Lower lobe of right lung (tissue), 2 donors: ENCODE results near the gene PATE3. TPM values are rescaled to one million over a fixed set of nuclear protein-coding genes. Genes with fewer than 3 reads are reported as not detected.

ENCODE experiments used
- ATAC-seq, 2 donors: fragments of 200-7000 bp; cut with Tn5 transposase; one replicate each; pipeline ENCODE4 v1.9.1; 2020 to 2022; ENCODE audit warnings: mild to moderate bottlenecking in 2 of 2, moderate library complexity in 2 of 2
- DNase-seq: peaks from one replicate; pipeline ENCODE4 v3.0.0-alpha.2; 2020
- H3K27ac ChIP-seq: fragments of 200-600 bp; one replicate; pipeline ENCODE4 v1.8.0; 2022
- H3K27me3 ChIP-seq: fragments of 200-600 bp; one replicate; pipeline ENCODE4 v1.8.0; 2022; ENCODE audit warnings: low read depth
- H3K36me3 ChIP-seq: fragments of 200-600 bp; one replicate; pipeline ENCODE4 v1.8.0; 2022; ENCODE audit warnings: mild to moderate bottlenecking
- H3K4me1 ChIP-seq: fragments of 200-600 bp; one replicate; pipeline ENCODE4 v1.8.0; 2022
- H3K4me3 ChIP-seq: fragments of 200-600 bp; one replicate; pipeline ENCODE4 v1.8.0; 2022; ENCODE audit warnings: mild to moderate bottlenecking
- H3K9me3 ChIP-seq: fragments of 200-600 bp; one replicate; pipeline ENCODE4 v1.8.0; 2022
- CTCF ChIP-seq: fragments of 200-600 bp; IDR thresholded peaks from one replicate; pipeline ENCODE4 v1.8.0; 2022; ENCODE audit warnings: antibody characterized with exemption, mild to moderate bottlenecking
- intact Hi-C: fragments of 100-400 bp; cut with DNase I; formaldehyde crosslinking; loops from one replicate; pipeline ENCODE4 v1.11.0; 2022
- total RNA-seq: library from RNA; stranded (reverse); fragmentation: NEBNext Ultra II Directional; extraction: Animal tissue kit (Norgen Biotek cat#: 25700); gene quantifications from one replicate; pipeline ENCODE4 v1.2.1, GENCODE V29; 2021
- donor health status: DM: no; HTN: yes; CAD: no; lungs with severe emphysema.

The PATE3 gene
- total RNA-seq, 1 donor from 2014 or later: not detected

GRCh38 chr11:125833016-125833415, 45.1 kb downstream of the PATE3 start, which contains the start of gene PATE4:
Gene PATE4, plus strand, starts transcription at chr11:125833316. Its CDS starts 44 bp downstream, at chr11:125833360.
- H3K4me1 ChIP-seq: no peaks in the 10 kb centered on the region
- intact Hi-C loops: no loop called here
- H3K4me3 ChIP-seq: no peak within 1 kb of the TSS
- H3K36me3 ChIP-seq: no peaks in the 10 kb centered on the region
- H3K27me3 ChIP-seq: no peaks in the 10 kb centered on the region
- no peak for ATAC-seq
- no peak for TF ChIP-seq CTCF
- no peak for DNase-seq
- no peak within 1 kb of the TSS for H3K27ac ChIP-seq
- peaks cover 6% of the 10 kb centered on the region for H3K9me3 ChIP-seq

- Histone ChIP-seq H3K9me3 (peaks cover 6% of the 10 kb centered on the region), H3K4me3 (no peak overlapping the region), H3K27ac (no peak overlapping the region), H3K36me3 (no peaks in the 10 kb centered on the region), H3K27me3 (no peaks in the 10 kb centered on the region), H3K4me1 (no peaks in the 10 kb centered on the region)
- DNase-seq (no peak), ATAC-seq (no peak)
- intact Hi-C loops: no loop called here
- TF ChIP-seq CTCF: no peak
Observed at GRCh38 chr11:125835748-125836147, 47.8 kb downstream of the PATE3 start.

Other genes with a start within 250 kb of the PATE3 start
- 56.8 TPM for gene EI24, start 218.7 kb upstream of the PATE3 start, total RNA-seq
- gene STT3A, start 195.3 kb upstream of the PATE3 start, total RNA-seq: 101 TPM
- gene CHEK1, start 163.0 kb upstream of the PATE3 start, total RNA-seq: 3.5 TPM
- not detected for gene ACRV1, start 107.3 kb upstream of the PATE3 start, total RNA-seq
- not detected for gene PATE1, start 41.8 kb upstream of the PATE3 start, total RNA-seq
- not detected for gene PATE2, start 9.3 kb upstream of the PATE3 start, total RNA-seq
- gene PATE4, start 45.2 kb downstream of the PATE3 start, total RNA-seq: not detected
- 4.5 TPM for gene HYLS1, start 99.5 kb downstream of the PATE3 start, total RNA-seq
- gene PUS3, start 115.1 kb downstream of the PATE3 start, total RNA-seq: 10.0 TPM
- not detected for gene DDX25, start 116.4 kb downstream of the PATE3 start, total RNA-seq
- not detected for gene VSIG10L2, start 157.9 kb downstream of the PATE3 start, total RNA-seq